Ascending aorta (tissue), 2 donors: ENCODE data around the gene PIP5K1B. TPM values are rescaled to one million over a fixed set of nuclear protein-coding genes. Genes with fewer than 3 reads are reported as not detected.
A peak's percentile ranks its signal among the peaks of the same experiment; 100 is the strongest.

Experiments used
- DNase-seq, 2 donors: peaks; one replicate each; pipeline ENCODE4 v3.0.0-alpha.2; 2019; ENCODE audit warnings: low spot score in 2 of 2
- H3K27ac ChIP-seq, 2 donors: fragments of 200-600 bp; sonication (generic); one replicate each; pipeline ENCODE4 v1.5.1; 2016 to 2017; ENCODE audit warnings: mild to moderate bottlenecking in 1 of 2
- H3K27me3 ChIP-seq: fragments of 200-600 bp; sonication (generic); one replicate; pipeline ENCODE4 v1.5.1; 2017
- H3K36me3 ChIP-seq, 2 donors: fragments of 200-600 bp; sonication (generic); one replicate each; pipeline ENCODE4 v1.5.1; 2016
- H3K4me1 ChIP-seq, 2 donors: fragments of 200-600 bp; sonication (generic); one replicate each; pipeline ENCODE4 v1.5.1; 2016 to 2017; ENCODE audit warnings: mild to moderate bottlenecking in 1 of 2
- H3K4me3 ChIP-seq, 2 donors: fragments of 200-600 bp; sonication (generic); one replicate each; pipeline ENCODE4 v1.5.1; 2016 to 2017; ENCODE audit warnings: mild to moderate bottlenecking in 1 of 2
- H3K9me3 ChIP-seq, 2 donors: fragments of 200-600 bp; sonication (generic); one replicate each; pipeline ENCODE4 v1.5.1; 2016
- intact Hi-C: fragments of 100-400 bp; cut with DNase I; formaldehyde crosslinking; loops from one replicate; pipeline ENCODE4 v1.15.1; 2023
- total RNA-seq: library from RNA; depleted of rRNA; stranded (reverse); fragments of >200 nt; gene quantifications from one replicate; pipeline ENCODE4 v1.1.0, GENCODE V29; 2016
- TF ChIP-seq, protein P1 (sequence below), 3 experiments: fragments of 200-600 bp in 2 of 3; fragments of 450-650 bp in 1 of 3; sonication (generic) in 2 of 3; IDR thresholded peaks; one replicate each; pipeline ENCODE4 v1.5.1; 2016 to 2019; ENCODE audit warnings: antibody characterized with exemption in 3 of 3, mild to moderate bottlenecking in 1 of 3, moderate library complexity in 1 of 3

Gene PIP5K1B
- total RNA-seq, 1 donor from 2014 or later = 0.85 TPM

DNA sequence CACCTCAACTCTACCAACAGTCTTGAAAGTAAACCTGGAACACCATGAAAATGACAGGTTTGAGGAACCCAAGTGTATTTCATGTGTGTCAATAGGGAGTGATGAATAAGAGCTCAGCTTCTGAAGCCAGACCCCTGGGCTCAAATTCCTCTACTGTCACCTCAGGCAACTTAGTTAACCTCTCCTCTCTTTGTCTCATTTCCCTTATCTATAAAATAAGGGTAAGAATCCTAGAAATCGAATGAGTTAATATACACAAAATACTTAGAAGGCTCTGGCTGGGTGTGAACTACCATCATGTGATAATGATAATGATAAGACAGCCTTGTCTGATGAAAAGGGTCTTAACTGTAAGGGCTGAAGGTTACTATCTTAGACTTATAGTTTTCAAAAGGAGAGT, 66.3 kb downstream of the PIP5K1B start:
- H3K27ac ChIP-seq = no peak overlapping the region
- no peaks in the 10 kb centered on the region for H3K36me3 ChIP-seq
- H3K4me3 ChIP-seq = no peak overlapping the region
- intact Hi-C loops = loop anchor here (10.0 kb wide), 1 partner anchor 413 kb away; no protein-coding TSS in a partner anchor
- H3K9me3 ChIP-seq = no peaks in the 10 kb centered on the region
- peaks cover 0 to 8% of the 10 kb centered on the region in 2 donors for H3K4me1 ChIP-seq
- DNase-seq = no peak
- TF ChIP-seq, protein P1, sequence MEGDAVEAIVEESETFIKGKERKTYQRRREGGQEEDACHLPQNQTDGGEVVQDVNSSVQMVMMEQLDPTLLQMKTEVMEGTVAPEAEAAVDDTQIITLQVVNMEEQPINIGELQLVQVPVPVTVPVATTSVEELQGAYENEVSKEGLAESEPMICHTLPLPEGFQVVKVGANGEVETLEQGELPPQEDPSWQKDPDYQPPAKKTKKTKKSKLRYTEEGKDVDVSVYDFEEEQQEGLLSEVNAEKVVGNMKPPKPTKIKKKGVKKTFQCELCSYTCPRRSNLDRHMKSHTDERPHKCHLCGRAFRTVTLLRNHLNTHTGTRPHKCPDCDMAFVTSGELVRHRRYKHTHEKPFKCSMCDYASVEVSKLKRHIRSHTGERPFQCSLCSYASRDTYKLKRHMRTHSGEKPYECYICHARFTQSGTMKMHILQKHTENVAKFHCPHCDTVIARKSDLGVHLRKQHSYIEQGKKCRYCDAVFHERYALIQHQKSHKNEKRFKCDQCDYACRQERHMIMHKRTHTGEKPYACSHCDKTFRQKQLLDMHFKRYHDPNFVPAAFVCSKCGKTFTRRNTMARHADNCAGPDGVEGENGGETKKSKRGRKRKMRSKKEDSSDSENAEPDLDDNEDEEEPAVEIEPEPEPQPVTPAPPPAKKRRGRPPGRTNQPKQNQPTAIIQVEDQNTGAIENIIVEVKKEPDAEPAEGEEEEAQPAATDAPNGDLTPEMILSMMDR (IDR thresholded peaks at IDR 0.05) = no peak
- no peaks in the 10 kb centered on the region for H3K27me3 ChIP-seq

DNA sequence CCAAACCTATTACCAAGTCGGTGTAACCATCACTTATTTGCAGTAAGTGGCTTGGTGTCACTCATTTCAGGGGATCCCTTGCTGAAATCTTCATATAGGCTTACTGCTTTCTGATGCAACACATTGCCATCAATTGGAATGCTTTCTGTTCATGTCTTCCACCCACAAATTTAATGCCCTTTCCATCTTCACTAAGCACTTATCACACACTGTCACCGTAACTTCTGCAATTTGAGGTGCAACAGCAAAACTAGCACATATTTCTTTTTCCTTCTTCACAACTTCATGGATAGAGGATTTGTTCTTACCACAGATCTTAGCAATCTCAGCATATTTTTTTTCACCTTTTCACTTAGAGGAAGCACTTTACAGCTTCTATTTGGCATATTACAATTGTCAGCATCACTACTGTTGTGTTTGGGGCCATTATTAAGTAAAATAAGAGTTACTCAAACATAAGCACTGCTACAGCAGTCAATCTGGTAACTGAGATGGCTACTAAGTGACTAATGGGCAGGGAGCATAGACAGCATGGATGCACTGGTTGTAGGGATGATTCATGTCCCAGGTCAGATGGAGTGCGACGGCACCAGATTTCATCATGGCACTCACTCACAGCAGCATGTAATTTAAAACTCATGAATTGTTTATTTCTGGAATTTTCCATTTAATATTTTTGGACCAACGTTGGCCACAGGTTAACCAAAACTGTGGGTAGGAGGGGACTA, 70.1 kb downstream of the PIP5K1B start:
- H3K4me3 ChIP-seq = no peak overlapping the region
- TF ChIP-seq, protein P1 (IDR thresholded peaks at IDR 0.05) = no peak
- intact Hi-C loops = loop anchor here (5.0 to 10.0 kb wide), 3 partner anchors 83 to 410 kb away; no protein-coding TSS in a partner anchor
- DNase-seq = peak; percentile 9 to 67
- H3K4me1 ChIP-seq = peaks cover 0 to 15% of the 10 kb centered on the region in 2 donors
- H3K27me3 ChIP-seq = no peaks in the 10 kb centered on the region
- H3K36me3 ChIP-seq = no peaks in the 10 kb centered on the region
- no peaks in the 10 kb centered on the region for H3K9me3 ChIP-seq
- H3K27ac ChIP-seq = peak overlapping the region; percentile 47 to 68

DNA sequence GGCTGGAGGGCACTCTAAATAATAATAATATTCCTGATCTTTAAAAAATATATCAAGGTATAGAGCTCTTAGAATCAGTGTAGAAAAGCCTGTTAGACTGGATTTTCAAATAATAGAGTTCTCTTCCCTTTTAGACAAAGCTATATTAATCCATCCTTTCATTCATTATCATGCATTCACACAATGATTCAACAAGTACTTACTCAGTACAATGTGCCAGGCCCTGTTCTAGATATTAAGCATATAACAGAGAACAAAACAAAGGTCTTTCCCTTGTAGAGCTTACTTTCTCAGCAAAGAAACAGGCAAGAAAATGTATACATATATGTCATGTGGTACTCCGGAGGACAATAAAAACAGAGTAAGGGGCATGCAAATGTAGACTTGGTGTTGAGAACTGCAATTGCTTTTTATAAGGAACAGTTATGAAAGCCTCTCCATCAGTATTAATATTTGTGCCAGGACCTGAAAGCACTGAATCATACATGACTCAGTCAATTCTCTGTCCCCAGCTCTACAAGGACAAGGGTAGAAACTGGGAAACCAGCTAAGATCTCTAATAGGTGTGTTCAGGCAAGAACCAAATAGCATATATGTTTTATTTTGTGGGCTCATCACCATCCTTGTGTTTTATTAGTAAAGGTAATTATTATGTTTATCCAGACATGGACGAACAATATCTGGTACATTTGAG, 72.2 kb downstream of the PIP5K1B start:
- TF ChIP-seq, protein P1 (IDR thresholded peaks at IDR 0.05) = no peak
- no peak for DNase-seq
- peaks cover 14 to 29% of the 10 kb centered on the region in 2 donors for H3K4me1 ChIP-seq
- H3K9me3 ChIP-seq = no peaks in the 10 kb centered on the region
- intact Hi-C loops = loop anchor here (5.0 to 10.0 kb wide), 3 partner anchors 85 to 408 kb away; no protein-coding TSS in a partner anchor
- H3K36me3 ChIP-seq = no peaks in the 10 kb centered on the region
- no peaks in the 10 kb centered on the region for H3K27me3 ChIP-seq
- peak overlapping the region; percentile 57 to 68 for H3K27ac ChIP-seq
- H3K4me3 ChIP-seq = no peak overlapping the region

DNA sequence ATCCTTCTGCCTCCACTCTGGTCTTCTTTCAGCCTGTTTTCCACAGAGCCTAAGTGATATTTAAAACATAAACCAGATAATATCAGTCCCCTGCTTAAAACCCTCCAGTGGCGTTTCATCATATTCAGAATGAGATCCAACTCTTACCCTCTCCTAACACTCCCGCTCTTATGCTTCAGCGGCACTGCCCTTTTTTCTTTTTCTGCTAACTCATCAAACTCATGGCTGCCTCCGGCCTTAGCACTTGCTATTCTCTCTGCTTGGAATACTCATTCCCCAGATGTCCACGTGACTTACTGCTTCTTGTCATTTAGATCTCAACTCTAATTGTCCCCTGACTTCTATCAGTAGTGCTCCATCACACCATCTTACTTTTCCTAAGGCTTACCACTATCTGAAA, 73.6 kb downstream of the PIP5K1B start:
- intact Hi-C loops = loop anchor here (5.0 to 10.0 kb wide), 3 partner anchors 86 to 406 kb away; no protein-coding TSS in a partner anchor
- Histone ChIP-seq H3K27ac (peak overlapping the region in 1 of 2 donors; percentile 96), H3K9me3 (no peaks in the 10 kb centered on the region), H3K27me3 (no peaks in the 10 kb centered on the region), H3K4me3 (no peak overlapping the region), H3K36me3 (no peaks in the 10 kb centered on the region), H3K4me1 (peaks cover 20 to 35% of the 10 kb centered on the region in 2 donors)
- TF ChIP-seq, protein P1 (IDR thresholded peaks at IDR 0.05) = no peak
- DNase-seq = no peak

DNA sequence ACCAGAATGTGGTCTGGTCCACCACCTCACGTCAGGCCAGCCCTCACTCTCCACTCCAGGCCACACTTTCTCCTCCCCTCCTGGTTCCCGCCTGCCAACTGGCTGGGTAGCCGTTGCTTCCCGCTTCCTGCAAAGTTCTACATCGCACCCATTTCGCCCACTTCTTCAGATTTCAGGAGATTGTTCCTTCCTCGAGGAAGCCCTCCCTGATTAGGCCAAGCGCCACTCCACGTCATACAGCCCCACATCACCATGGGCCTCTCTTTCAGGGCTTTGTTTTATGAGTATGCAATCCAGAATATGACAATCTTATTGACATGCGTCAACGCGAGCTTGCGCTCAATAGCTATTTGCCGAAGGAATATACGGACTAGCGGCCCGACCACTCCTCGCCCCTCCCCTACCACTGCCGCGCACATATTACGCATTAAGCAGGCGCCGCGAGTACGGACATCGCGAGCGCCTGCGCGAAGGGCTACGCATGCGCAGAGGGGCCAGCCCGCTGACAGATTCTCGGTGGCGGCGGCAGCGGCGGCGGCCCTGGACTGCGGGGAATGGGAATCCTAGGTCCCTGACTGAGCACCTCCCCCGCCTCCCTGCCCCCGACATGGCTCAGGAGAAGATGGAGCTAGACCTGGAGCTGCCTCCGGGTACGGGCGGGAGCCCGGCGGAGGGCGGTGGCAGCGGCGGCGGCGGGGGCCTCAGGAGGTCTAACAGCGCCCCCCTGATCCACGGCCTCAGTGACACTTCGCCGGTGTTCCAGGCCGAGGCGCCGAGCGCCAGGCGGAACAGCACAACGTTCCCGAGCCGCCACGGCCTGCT, 74.7 kb downstream of the PIP5K1B start:
- DNase-seq = peak; percentile 69 to 96
- intact Hi-C loops = loop anchor here (2.0 to 10.0 kb wide), 6 partner anchors 63 to 405 kb away; partner anchors contain the start of gene PIP5K1B
- no peaks in the 10 kb centered on the region for H3K9me3 ChIP-seq
- TF ChIP-seq, protein P1 (IDR thresholded peaks at IDR 0.05) = peak in 2 of 3 experiments; percentile 19 to 46
- no peaks in the 10 kb centered on the region for H3K27me3 ChIP-seq
- H3K4me3 ChIP-seq = peak overlapping the region; percentile 76 to 83
- no peaks in the 10 kb centered on the region for H3K36me3 ChIP-seq
- peaks cover 20 to 37% of the 10 kb centered on the region in 2 donors for H3K4me1 ChIP-seq
- H3K27ac ChIP-seq = peak overlapping the region; percentile 95 to 96
